Activated CD8-positive, alpha-beta T cell treated with anti-CD3 and anti-CD28 coated beads for 36 hours (primary cell): ENCODE measurements around the gene SF3B6. TPM values are rescaled to one million over a fixed set of nuclear protein-coding genes. Genes with fewer than 3 reads are reported as not detected.

Experiments
- ATAC-seq: fragments of 200-7000 bp; cut with Tn5 transposase; one replicate; pipeline ENCODE4 v1.10.0; 2021; ENCODE audit warnings: mild to moderate bottlenecking, moderate library complexity
- CTCF ChIA-PET: fragments of 350-600 bp; sonication (Branson Sonifier 250); formaldehyde crosslinking; loops from one replicate; lab custom pipeline; 2021; ENCODE audit warnings: antibody characterized with exemption; lab: Charles Lee
- POLR2A ChIA-PET: fragments of 350-600 bp; sonication (Branson Sonifier 250); formaldehyde crosslinking; loops from one replicate; lab custom pipeline; 2021; ENCODE audit warnings: antibody characterized with exemption; lab: Charles Lee
- DNase-seq: peaks from one replicate; pipeline ENCODE4 v3.0.0-alpha.2; 2020
- H3K27ac Mint-ChIP-seq: one replicate; pipeline ENCODE4 v1.8.0; 2021; ENCODE audit warnings: mild to moderate bottlenecking, mixed read lengths
- H3K27me3 Mint-ChIP-seq: one replicate; pipeline ENCODE4 v1.8.0; 2021; ENCODE audit warnings: mixed read lengths
- H3K36me3 Mint-ChIP-seq: one replicate; pipeline ENCODE4 v1.8.0; 2021; ENCODE audit warnings: low read depth, mixed read lengths
- H3K4me1 Mint-ChIP-seq: one replicate; pipeline ENCODE4 v1.8.0; 2021; ENCODE audit warnings: low read depth, mixed read lengths
- H3K4me3 Mint-ChIP-seq: one replicate; pipeline ENCODE4 v1.8.0; 2021; ENCODE audit warnings: mild to moderate bottlenecking, moderate library complexity, mixed read lengths
- H3K9me3 Mint-ChIP-seq: one replicate; pipeline ENCODE4 v1.8.0; 2021; ENCODE audit warnings: mixed read lengths
- CTCF ChIP-seq: fragments of 200-600 bp; IDR thresholded peaks from one replicate; pipeline ENCODE4 v1.8.0; 2022; ENCODE audit warnings: antibody characterized with exemption, mild to moderate bottlenecking
- intact Hi-C: fragments of 100-400 bp; cut with micrococcal nuclease; formaldehyde crosslinking; loops from one replicate; pipeline ENCODE4 v1.10.0; 2022
- total RNA-seq, 2 experiments: library from RNA; stranded (reverse); gene quantifications; one replicate each; pipeline ENCODE4 v1.2.3, GENCODE V29; 2021

Gene SF3B6
- total RNA-seq, 2 experiments from 2014 or later, result 141 to 144 TPM

DNA sequence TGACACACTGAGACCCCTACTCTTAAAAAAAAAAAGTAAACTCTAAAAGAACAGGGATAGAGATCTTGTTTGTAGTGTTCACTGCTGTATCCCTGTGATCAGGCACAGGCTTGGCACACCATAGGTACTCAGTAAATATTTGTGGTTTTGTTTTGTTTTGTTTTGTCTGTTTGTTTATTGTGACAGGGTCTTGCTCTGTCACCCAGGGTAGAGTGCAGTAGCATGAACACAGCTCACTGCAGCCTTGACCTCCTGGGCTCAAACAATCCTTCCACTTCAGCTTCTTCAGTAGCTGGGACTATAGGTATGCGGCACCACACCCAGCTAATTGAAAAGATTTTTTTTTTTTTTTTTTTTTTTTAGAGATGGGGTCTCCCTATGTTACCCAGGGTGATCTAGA lies 23.2 kb downstream of the SF3B6 start:
- intact Hi-C loops, result no loop called here
- no peak overlapping the region for H3K27ac Mint-ChIP-seq
- TF ChIP-seq CTCF, result no peak
- H3K4me3 Mint-ChIP-seq, result no peak overlapping the region
- no peak for DNase-seq
- no peaks in the 10 kb centered on the region for H3K9me3 Mint-ChIP-seq
- POLR2A ChIA-PET, result no interaction called here
- no peaks in the 10 kb centered on the region for H3K36me3 Mint-ChIP-seq
- CTCF ChIA-PET, result interaction anchor here (1.5 kb wide), 1 partner anchor 228 kb away, joined by 5 read pairs; no protein-coding TSS in a partner anchor
- peaks cover 3% of the 10 kb centered on the region for H3K4me1 Mint-ChIP-seq
- ATAC-seq, result no peak
- peaks cover 1% of the 10 kb centered on the region for H3K27me3 Mint-ChIP-seq

DNA sequence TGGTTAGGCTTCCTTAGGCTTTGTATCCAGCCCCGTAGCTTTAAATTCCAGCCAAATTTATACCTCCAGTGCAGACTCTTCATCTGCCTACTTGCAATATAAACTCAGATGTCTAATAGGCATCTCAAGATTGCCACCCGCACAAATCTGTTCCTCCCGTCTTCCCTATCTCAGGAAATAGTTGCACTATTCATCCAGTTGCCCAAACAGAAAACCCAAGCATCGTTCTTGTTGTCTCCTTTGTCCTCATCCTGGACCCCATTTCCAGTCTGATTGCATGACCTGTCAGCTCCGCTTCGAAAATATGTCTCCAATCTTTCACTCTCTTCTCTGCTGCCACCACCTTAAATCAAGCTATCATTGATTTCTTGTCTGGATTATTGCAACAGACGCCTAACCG lies 24.3 kb downstream of the SF3B6 start:
- peaks cover 1% of the 10 kb centered on the region for H3K27me3 Mint-ChIP-seq
- H3K4me1 Mint-ChIP-seq, result peaks cover 9% of the 10 kb centered on the region
- intact Hi-C loops, result no loop called here
- no peaks in the 10 kb centered on the region for H3K36me3 Mint-ChIP-seq
- CTCF ChIA-PET, result interaction anchor here (1.2 to 4.2 kb wide), 6 partner anchors 9 to 227 kb away, joined by 3 to 19 read pairs (median 4); partner anchors contain the start of gene TP53I3
- no peak for TF ChIP-seq CTCF
- H3K9me3 Mint-ChIP-seq, result no peaks in the 10 kb centered on the region
- H3K4me3 Mint-ChIP-seq, result no peak overlapping the region
- no peak overlapping the region for H3K27ac Mint-ChIP-seq
- DNase-seq, result no peak
- ATAC-seq, result no peak
- POLR2A ChIA-PET, result interaction anchor here (0.6 kb wide), 1 partner anchor 15 kb away, joined by 4 read pairs; no protein-coding TSS in a partner anchor

DNA sequence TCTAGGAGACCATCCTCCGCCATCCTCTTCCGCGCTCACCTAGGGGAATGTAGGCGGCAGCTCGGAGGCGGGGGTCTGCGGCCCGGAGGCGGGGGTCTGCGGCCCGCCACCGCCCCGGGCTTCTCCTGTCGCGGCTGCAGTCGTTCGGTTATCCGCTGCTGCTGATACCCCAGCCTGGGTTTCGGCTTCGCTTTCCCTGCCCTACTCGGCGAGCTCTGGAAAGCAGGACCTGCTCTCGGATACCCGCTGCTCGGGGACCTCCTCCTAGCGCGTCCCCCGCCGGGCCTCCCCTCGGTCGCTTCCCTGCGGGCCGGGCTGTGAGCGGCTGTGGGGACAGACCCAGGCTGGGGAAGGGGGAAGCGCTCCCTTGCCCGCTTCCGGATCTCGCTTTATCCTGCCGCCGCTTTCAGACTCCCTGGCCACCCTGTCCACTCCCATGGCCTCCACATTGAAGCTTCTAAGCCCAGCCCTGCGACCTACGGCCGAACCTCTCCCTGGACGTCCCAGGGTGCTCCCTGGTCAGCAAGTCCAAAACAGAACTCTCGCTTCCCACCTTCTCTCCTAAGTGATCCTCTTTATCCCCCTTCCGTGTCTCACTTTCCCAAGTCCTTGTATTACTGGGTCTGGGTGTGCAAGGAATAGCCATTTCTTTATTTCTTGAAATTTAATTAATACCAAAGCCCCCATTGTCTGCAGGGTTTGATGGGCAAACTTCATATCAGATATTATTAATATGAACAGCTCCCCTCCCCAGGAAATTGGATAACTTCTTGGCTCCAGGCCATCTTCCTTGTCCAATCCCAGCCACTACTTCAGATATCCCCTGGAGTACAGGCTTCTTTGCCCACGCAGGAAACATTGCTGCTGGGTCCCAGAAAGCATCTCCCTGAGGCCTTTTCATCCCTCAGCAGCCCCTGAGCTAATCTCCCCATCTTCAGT lies 25.8 kb downstream of the SF3B6 start:
- no peaks in the 10 kb centered on the region for H3K9me3 Mint-ChIP-seq
- peak; percentile 15 for DNase-seq
- no peaks in the 10 kb centered on the region for H3K36me3 Mint-ChIP-seq
- no peak for ATAC-seq
- H3K27ac Mint-ChIP-seq, result no peak overlapping the region
- CTCF ChIA-PET, result interaction anchor here (2.0 to 4.2 kb wide), 2 partner anchors 10 to 34 kb away, joined by 8 to 19 read pairs; partner anchors contain the start of gene TP53I3
- TF ChIP-seq CTCF, result no peak
- no peak overlapping the region for H3K4me3 Mint-ChIP-seq
- POLR2A ChIA-PET, result interaction anchor here (0.6 to 1.1 kb wide), 4 partner anchors 20 to 33 kb away, joined by 3 read pairs; partner anchors contain the start of gene SF3B6
- peaks cover 1% of the 10 kb centered on the region for H3K27me3 Mint-ChIP-seq
- peaks cover 16% of the 10 kb centered on the region for H3K4me1 Mint-ChIP-seq
- intact Hi-C loops, result no loop called here

GRCh38 chr2:24049485-24050021 lies 26.6 kb downstream of the SF3B6 start, which contains the start of gene FKBP1B:
TSS of gene FKBP1B (plus strand) at chr2:24049741. CDS start at chr2:24049850, 109 bp downstream.
- H3K27me3 Mint-ChIP-seq, result peaks cover 1% of the 10 kb centered on the region
- no peaks in the 10 kb centered on the region for H3K36me3 Mint-ChIP-seq
- H3K4me1 Mint-ChIP-seq, result peaks cover 20% of the 10 kb centered on the region
- no peak within 1 kb of the TSS for H3K4me3 Mint-ChIP-seq
- no peak for TF ChIP-seq CTCF
- ATAC-seq, result peak; percentile 45
- ChIA-PET POLR2A (interaction anchor here (1.0 kb wide), 2 partner anchors 19 to 34 kb away, joined by 3 read pairs; no protein-coding TSS in a partner anchor), CTCF (interaction anchor here (0.8 to 4.2 kb wide), 3 partner anchors 35 to 226 kb away, joined by 3 to 19 read pairs (median 4); partner anchors contain the start of genes ATAD2B and TP53I3)
- peak; percentile 80 for DNase-seq
- H3K27ac Mint-ChIP-seq, result no peak within 1 kb of the TSS
- no peaks in the 10 kb centered on the region for H3K9me3 Mint-ChIP-seq
- intact Hi-C loops, result no loop called here
